Measurements from ENCODE around the gene HOMER3.

DNA sequence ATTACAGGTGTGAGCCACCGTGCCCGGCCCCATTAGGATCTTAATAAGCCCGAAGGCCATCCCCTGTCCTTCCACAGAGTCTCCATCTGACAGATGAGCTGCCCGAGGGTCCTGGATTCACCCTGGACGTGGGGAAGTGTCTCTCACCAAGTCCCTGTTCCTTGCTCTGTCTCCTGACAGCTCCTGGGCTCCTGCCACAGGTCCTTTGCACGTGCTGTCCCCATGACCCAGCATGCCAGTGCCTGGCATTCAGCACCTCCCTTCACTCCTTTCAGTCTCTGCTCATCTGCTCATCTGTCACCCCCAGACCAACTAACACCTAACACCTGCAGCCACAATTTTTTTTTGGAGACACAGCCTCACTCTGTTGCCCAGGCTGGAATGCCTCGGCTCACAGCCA is 59.5 kb downstream of the HOMER3 start:
- TF ChIP-seq RNF2 (conservative IDR thresholded peaks at IDR 0.05; ENCODE audit: low read depth) (no peak), ZNF331 (CRISPR knock-in tag; IDR thresholded peaks at IDR 0.05) (no peak), BRD4 (CRISPR knock-in tag; IDR thresholded peaks at IDR 0.05) (no peak), ZNF660 (CRISPR knock-in tag; IDR thresholded peaks at IDR 0.05; ENCODE audit: borderline replicate concordance, low read depth) (no peak), ZNF772 (CRISPR knock-in tag; IDR thresholded peaks at IDR 0.05) (no peak), ZNF143 (CRISPR knock-in tag; IDR thresholded peaks at IDR 0.05) (no peak), ZSCAN5A (CRISPR knock-in tag; IDR thresholded peaks at IDR 0.05; ENCODE audit: borderline replicate concordance) (no peak), CEBPB (IDR thresholded peaks at IDR 0.05; ENCODE audit: borderline replicate concordance, low read depth, low read length) (no peak), CTCF (CRISPR knock-in tag; IDR thresholded peaks at IDR 0.05) (no peak)
